AG04449 (cell line): Measurements from ENCODE around the gene IL6ST.
A peak's percentile ranks its signal among the peaks of the same experiment; 100 is the strongest.
"Not testable (repeated sequence)": the region's sequence is repeated elsewhere in the genome, so short reads cannot be mapped to it uniquely, and the experiment has no call there.

Experiments
- CTCF ChIA-PET: fragments of 350-600 bp; formaldehyde crosslinking; extraction: SDS; loops from one replicate; lab custom pipeline; 2021; ENCODE audit warnings: antibody characterized with exemption; lab: Yijun Ruan, JAX
- POLR2A ChIA-PET: fragments of 400-600, 350-600 bp; formaldehyde crosslinking; extraction: SDS; loops from one replicate; lab custom pipeline; 2020; ENCODE audit warnings: antibody characterized with exemption, inconsistent platforms; lab: Yijun Ruan, JAX
- DNase-seq: peaks from one replicate; pipeline ENCODE4 v3.0.0-alpha.2; 2010; ENCODE audit warnings: low read depth, low spot score
- H3K4me3 ChIP-seq: 2 replicates; pipeline ENCODE4 v1.5.1; 2011; ENCODE audit warnings: low read depth, mild to moderate bottlenecking, control low read depth, low read length
- TF ChIP-seq, protein P1 (sequence below): IDR thresholded peaks from one replicate; pipeline ENCODE4 v1.5.1; 2011; ENCODE audit warnings: mild to moderate bottlenecking, moderate library complexity, low read length, control low read depth, inconsistent platforms; ENCODE audit not compliant: insufficient read depth; ENCODE audit errors: missing control alignments

IL6ST gene

DNA sequence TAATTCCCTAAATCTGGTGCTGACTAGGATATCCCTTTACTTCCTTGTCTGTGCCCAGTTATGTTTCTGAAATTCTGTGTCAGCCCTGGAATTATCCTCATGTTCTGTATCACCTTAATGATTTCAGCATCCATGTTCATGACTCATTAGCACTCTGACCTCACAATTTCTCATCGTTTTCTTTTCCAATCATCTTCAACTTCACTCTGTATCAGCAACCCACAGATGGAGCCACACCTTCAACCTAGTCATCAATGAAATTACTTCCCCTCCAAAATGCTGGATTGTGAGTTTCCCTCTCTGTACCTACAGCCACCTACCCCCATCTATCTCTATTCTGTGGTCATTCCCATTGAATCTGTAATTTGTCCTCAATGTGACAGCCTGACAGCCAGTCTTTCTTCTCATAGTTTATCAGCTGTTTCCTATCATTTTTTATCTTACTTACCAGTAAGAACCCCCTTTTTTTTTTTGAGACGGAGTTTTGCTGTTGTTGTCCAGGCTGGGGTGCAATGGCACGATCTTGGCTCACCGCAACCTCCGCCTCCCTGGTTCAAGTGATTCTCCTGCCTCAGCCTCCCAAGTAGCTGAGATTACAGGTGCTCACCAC is 3.1 kb upstream of the IL6ST start:
- ChIA-PET CTCF (no interaction called here), POLR2A (no interaction called here)
- no peak overlapping the region for H3K4me3 ChIP-seq
- DNase-seq, result no peak
- TF ChIP-seq, protein P1, sequence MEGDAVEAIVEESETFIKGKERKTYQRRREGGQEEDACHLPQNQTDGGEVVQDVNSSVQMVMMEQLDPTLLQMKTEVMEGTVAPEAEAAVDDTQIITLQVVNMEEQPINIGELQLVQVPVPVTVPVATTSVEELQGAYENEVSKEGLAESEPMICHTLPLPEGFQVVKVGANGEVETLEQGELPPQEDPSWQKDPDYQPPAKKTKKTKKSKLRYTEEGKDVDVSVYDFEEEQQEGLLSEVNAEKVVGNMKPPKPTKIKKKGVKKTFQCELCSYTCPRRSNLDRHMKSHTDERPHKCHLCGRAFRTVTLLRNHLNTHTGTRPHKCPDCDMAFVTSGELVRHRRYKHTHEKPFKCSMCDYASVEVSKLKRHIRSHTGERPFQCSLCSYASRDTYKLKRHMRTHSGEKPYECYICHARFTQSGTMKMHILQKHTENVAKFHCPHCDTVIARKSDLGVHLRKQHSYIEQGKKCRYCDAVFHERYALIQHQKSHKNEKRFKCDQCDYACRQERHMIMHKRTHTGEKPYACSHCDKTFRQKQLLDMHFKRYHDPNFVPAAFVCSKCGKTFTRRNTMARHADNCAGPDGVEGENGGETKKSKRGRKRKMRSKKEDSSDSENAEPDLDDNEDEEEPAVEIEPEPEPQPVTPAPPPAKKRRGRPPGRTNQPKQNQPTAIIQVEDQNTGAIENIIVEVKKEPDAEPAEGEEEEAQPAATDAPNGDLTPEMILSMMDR, result no peak

DNA sequence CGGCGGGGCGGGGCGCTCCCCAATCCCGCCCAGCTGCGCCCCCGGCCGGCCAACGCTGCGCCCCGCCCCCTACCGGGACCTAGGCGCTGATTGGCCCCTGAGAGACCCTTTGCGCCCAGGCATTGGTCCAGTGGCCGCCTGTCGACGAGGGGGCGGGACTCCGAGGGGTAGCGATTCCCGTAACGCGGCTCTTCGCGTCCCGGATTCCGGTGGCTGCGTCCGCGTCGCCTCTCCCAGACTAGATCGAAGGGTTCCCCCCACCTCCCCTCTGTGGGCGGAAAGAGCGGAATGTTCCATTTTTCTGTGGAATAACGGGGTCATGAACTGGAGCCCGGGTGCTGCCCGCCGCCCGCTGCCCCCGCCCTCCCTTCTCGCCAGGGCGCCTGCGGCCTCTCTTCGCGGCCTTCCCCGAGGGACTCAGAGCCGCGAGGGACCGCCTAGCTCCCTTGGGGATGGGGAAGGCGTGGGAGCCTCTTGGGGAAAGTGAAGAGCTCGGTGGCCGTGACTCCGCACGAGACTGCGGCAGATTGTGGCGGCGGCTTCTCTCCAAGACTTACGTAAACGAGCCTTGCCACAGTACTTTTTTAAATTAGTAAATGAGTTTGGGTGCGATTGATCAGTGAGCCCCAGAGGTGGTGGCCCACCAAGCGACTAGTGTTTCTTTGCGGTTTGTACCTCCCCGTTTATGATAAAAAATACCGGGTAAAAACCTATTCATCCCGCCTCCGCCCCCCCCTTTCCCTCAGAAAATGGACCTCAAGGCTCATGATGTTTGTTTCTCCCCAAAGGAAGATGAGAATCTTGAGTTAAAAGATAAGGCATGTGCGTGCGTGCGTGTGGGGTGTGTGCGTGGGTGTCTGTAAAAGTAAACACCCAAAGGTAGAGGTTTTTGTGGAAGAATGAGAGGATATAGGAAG is 493 bp upstream of the IL6ST start:
- ChIA-PET CTCF (interaction anchor here (1.0 to 1.3 kb wide), 2 partner anchors 10 to 205 kb away, joined by 3 read pairs; no protein-coding TSS in a partner anchor), POLR2A (interaction anchor here (0.7 kb wide), 1 partner anchor 63 kb away, joined by 4 read pairs; no protein-coding TSS in a partner anchor)
- DNase-seq, result no peak
- TF ChIP-seq, protein P1, result peak; percentile 16
- H3K4me3 ChIP-seq, result peak overlapping the region; percentile 84

DNA sequence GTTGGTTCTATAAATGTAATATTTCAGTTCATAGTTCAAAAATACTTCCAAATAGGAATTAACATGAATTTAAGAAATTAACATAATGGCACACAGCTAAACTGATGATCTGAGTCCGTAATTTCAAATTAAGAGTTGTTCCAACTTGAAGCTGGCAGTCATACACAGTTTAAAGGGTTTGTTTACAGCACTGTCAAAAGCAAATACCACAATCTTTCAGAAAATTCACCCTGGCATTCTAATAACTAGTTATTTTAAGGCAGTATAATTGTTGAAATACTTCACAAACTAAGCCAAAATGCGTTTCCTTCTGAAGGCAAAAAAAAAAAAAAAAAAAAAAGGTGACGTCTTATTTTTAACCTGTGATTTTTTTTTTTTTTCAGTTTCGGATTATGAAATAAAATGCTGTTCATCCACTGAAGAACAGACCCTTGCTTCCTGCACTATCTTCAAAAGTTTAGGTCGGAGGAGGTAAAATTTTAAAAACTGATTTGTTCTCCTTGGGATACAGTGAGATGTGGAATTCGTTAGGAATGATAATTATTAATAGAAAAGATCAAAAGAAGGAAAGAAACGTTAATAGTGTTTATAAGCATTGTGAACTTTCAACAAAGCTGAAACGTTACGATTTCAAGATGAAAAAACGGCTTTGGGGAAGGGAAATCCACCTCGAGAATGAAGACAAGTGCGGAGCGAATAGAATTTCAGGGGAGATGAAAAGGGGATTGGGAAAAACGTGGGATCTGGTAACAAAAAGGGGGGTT is 850 bp downstream of the IL6ST start:
- CTCF ChIA-PET, result interaction anchor here (1.3 kb wide), 1 partner anchor 9 kb away, joined by 3 read pairs; no protein-coding TSS in a partner anchor
- TF ChIP-seq, protein P1, result no peak
- POLR2A ChIA-PET, result no interaction called here
- H3K4me3 ChIP-seq, result peak overlapping the region; percentile 84
- DNase-seq, result no peak

GRCh38 chr5:55993013-55993412 is 1.8 kb downstream of the IL6ST start:
- TF ChIP-seq, protein P1, result no peak
- ChIA-PET POLR2A (interaction anchor here (0.8 kb wide), 1 partner anchor 9 kb away, joined by 3 read pairs; no protein-coding TSS in a partner anchor), CTCF (interaction anchor here (1.1 kb wide), 1 partner anchor 13 kb away, joined by 3 read pairs; no protein-coding TSS in a partner anchor)
- DNase-seq, result no peak
- peak overlapping the region; percentile 84 for H3K4me3 ChIP-seq

- ChIA-PET POLR2A (interaction anchor here (0.6 to 0.8 kb wide), 3 partner anchors 10 to 19 kb away, joined by 3 to 4 read pairs (median 3); no protein-coding TSS in a partner anchor), CTCF (interaction anchor here (0.6 to 2.3 kb wide), 6 partner anchors 9 to 850 kb away, joined by 3 to 12 read pairs (median 4); no protein-coding TSS in a partner anchor)
- TF ChIP-seq, protein P1, result no peak
- no peak for DNase-seq
- peak overlapping the region; percentile 84 for H3K4me3 ChIP-seq
Measured at GRCh38 chr5:55991768-55992486, 2.8 kb downstream of the IL6ST start.

- H3K4me3 ChIP-seq, DNase-seq: not testable (repeated sequence)
- POLR2A ChIA-PET, result interaction anchor here (0.7 kb wide), 1 partner anchor 16 kb away, joined by 3 read pairs; no protein-coding TSS in a partner anchor
- CTCF ChIA-PET, result interaction anchor here (1.1 to 2.3 kb wide), 4 partner anchors 8 to 209 kb away, joined by 3 to 12 read pairs (median 4); no protein-coding TSS in a partner anchor
Measured at GRCh38 chr5:55990895-55991294, 3.9 kb downstream of the IL6ST start.
